Colonic mucosa (tissue), 4 donors: ENCODE results near the gene SNX18. TPM values are rescaled to one million over a fixed set of nuclear protein-coding genes. Genes with fewer than 3 reads are reported as not detected.

Source experiments
- DNase-seq: peaks from one replicate; pipeline ENCODE4 v3.0.0-alpha.2; 2020
- H3K27ac ChIP-seq: fragments of 200-600 bp; one replicate; pipeline ENCODE4 v1.8.0; 2021
- H3K27me3 ChIP-seq: fragments of 200-600 bp; one replicate; pipeline ENCODE4 v1.8.0; 2021
- H3K36me3 ChIP-seq: fragments of 200-600 bp; one replicate; pipeline ENCODE4 v1.8.0; 2021
- H3K4me1 ChIP-seq: fragments of 200-600 bp; one replicate; pipeline ENCODE4 v1.8.0; 2021; ENCODE audit warnings: mild to moderate bottlenecking
- H3K4me3 ChIP-seq: fragments of 200-600 bp; one replicate; pipeline ENCODE4 v1.8.0; 2021
- H3K9ac ChIP-seq, 2 donors: one replicate each; pipeline ENCODE4 v1.7.0; 2013; ENCODE audit warnings: control low read depth in 2 of 2, low read depth in 2 of 2, low read length in 2 of 2
- H3K9me3 ChIP-seq: fragments of 200-600 bp; one replicate; pipeline ENCODE4 v1.8.0; 2021
- CTCF ChIP-seq: fragments of 200-600 bp; IDR thresholded peaks from one replicate; pipeline ENCODE4 v1.8.0; 2022; ENCODE audit warnings: antibody characterized with exemption, mild to moderate bottlenecking
- intact Hi-C: fragments of 100-400 bp; cut with DNase I; formaldehyde crosslinking; loops from one replicate; pipeline ENCODE4 v1.14.1; 2022
- total RNA-seq, 2 donors: library from RNA; stranded (reverse); fragmentation: NEBNext Ultra II Directional in 1 of 2; extraction: Animal tissue kit (Norgen Biotek cat#: 25700) in 1 of 2; gene quantifications; one replicate each; pipeline ENCODE4 v1.2.1, GENCODE V29; 2021
- donor health status: healthy.
- donor health status: DM: no; HTN: no; CAD: no.
- donor health status: DM: no; HTN: no; CAD: no.

Gene SNX18
- total RNA-seq, 2 donors from 2014 or later: 13.4 to 14.4 TPM

- no peak for DNase-seq
- TF ChIP-seq CTCF: no peak
- intact Hi-C loops: no loop called here
- peaks cover 6% of the 10 kb centered on the region for H3K4me1 ChIP-seq
- H3K9me3 ChIP-seq: no peaks in the 10 kb centered on the region
- no peaks in the 10 kb centered on the region for H3K36me3 ChIP-seq
- H3K4me3 ChIP-seq: no peak overlapping the region
- H3K27ac ChIP-seq: no peak overlapping the region
- no peaks in the 10 kb centered on the region for H3K27me3 ChIP-seq
- H3K9ac ChIP-seq: no peak overlapping the region
Measured at GRCh38 chr5:54548565-54548964, 31.0 kb downstream of the SNX18 start.

GRCh38 chr5:54551292-54551691 is 33.7 kb downstream of the SNX18 start:
- H3K4me1 ChIP-seq: no peaks in the 10 kb centered on the region
- no peaks in the 10 kb centered on the region for H3K27me3 ChIP-seq
- H3K9ac ChIP-seq: no peak overlapping the region
- no peak overlapping the region for H3K27ac ChIP-seq
- H3K4me3 ChIP-seq: no peak overlapping the region
- H3K9me3 ChIP-seq: no peaks in the 10 kb centered on the region
- no peaks in the 10 kb centered on the region for H3K36me3 ChIP-seq
- no peak for TF ChIP-seq CTCF
- intact Hi-C loops: no loop called here
- no peak for DNase-seq

- intact Hi-C loops: no loop called here
- Histone ChIP-seq H3K4me1 (no peaks in the 10 kb centered on the region), H3K4me3 (no peak overlapping the region), H3K9me3 (no peaks in the 10 kb centered on the region), H3K27me3 (no peaks in the 10 kb centered on the region), H3K27ac (no peak overlapping the region), H3K9ac (no peak overlapping the region), H3K36me3 (no peaks in the 10 kb centered on the region)
- DNase-seq: no peak
- TF ChIP-seq CTCF: no peak
Measured at GRCh38 chr5:54551926-54552325, 34.4 kb downstream of the SNX18 start.

- Histone ChIP-seq H3K9ac (no peak overlapping the region), H3K4me1 (no peaks in the 10 kb centered on the region), H3K36me3 (no peaks in the 10 kb centered on the region), H3K27me3 (no peaks in the 10 kb centered on the region), H3K27ac (no peak overlapping the region), H3K9me3 (no peaks in the 10 kb centered on the region), H3K4me3 (no peak overlapping the region)
- TF ChIP-seq CTCF: no peak
- intact Hi-C loops: no loop called here
- no peak for DNase-seq
Measured at GRCh38 chr5:54552446-54552845, 34.9 kb downstream of the SNX18 start.

GRCh38 chr5:54553659-54554207 is 36.2 kb downstream of the SNX18 start:
- intact Hi-C loops: no loop called here
- Histone ChIP-seq H3K4me3 (no peak overlapping the region), H3K27ac (no peak overlapping the region), H3K36me3 (no peaks in the 10 kb centered on the region), H3K27me3 (no peaks in the 10 kb centered on the region), H3K9ac (no peak overlapping the region), H3K4me1 (no peaks in the 10 kb centered on the region), H3K9me3 (no peaks in the 10 kb centered on the region)
- no peak for TF ChIP-seq CTCF
- DNase-seq: no peak
